ENCODE results near the gene F13B.
"Not testable (repeated sequence)": the region's sequence is repeated elsewhere in the genome, so short reads cannot be mapped to it uniquely, and the experiment has no call there.

F13B gene

DNA sequence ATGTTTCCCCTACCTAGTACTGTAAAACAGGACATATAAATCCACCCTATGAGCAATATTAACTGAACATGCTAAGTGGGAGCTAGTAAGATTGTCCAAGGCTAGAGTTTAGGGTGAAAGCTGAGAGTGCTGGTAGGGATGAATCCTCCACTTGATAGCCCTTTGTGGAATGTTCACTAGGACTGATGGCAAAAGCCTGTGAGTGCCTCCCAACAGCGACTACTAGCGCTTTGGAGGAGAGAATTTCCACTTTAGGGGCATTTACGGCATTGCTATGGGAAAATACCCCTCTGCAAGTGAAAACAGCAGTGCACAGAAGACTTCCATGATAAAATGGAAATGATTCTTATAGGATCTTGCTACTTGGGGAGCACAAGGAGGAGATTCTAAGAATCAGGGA lies 53.8 kb downstream of the F13B start:
- no peak for DNase-seq (ENCODE audit: low spot score)
- in situ Hi-C loops (cut with MboI; ENCODE audit: low sequenced_read_pairs, unreplicated experiment), result no loop called here
- TF ChIP-seq, protein P1, sequence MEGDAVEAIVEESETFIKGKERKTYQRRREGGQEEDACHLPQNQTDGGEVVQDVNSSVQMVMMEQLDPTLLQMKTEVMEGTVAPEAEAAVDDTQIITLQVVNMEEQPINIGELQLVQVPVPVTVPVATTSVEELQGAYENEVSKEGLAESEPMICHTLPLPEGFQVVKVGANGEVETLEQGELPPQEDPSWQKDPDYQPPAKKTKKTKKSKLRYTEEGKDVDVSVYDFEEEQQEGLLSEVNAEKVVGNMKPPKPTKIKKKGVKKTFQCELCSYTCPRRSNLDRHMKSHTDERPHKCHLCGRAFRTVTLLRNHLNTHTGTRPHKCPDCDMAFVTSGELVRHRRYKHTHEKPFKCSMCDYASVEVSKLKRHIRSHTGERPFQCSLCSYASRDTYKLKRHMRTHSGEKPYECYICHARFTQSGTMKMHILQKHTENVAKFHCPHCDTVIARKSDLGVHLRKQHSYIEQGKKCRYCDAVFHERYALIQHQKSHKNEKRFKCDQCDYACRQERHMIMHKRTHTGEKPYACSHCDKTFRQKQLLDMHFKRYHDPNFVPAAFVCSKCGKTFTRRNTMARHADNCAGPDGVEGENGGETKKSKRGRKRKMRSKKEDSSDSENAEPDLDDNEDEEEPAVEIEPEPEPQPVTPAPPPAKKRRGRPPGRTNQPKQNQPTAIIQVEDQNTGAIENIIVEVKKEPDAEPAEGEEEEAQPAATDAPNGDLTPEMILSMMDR (IDR thresholded peaks at IDR 0.05; ENCODE audit: borderline replicate concordance, control extremely low read depth, extremely low read depth, insufficient read depth, missing control alignments), result no peak

DNA sequence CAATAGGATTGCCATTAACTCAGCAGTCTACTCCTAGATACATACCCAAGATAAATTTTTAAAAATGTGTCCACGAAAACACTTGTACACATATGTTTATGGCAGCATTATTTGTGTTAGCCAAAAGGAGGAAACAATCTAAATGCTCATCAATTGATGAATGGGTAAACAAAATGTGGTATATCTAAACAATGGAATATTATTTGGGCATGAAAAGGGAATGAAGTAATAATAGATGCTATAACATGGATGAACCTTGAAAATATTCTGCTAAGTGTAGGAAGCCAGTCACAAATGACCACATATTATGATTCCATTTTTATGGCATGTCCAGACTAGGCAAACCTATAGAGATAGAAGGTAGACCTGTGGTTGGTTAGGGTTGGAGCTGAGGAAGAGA lies 55.4 kb downstream of the F13B start:
- no peak for DNase-seq (ENCODE audit: low spot score)
- in situ Hi-C loops (cut with MboI; ENCODE audit: low sequenced_read_pairs, unreplicated experiment), result no loop called here
- TF ChIP-seq, protein P1 (IDR thresholded peaks at IDR 0.05; ENCODE audit: borderline replicate concordance, control extremely low read depth, extremely low read depth, insufficient read depth, missing control alignments), result no peak

GRCh38 chr1:197008861-197009260 lies 58.2 kb downstream of the F13B start:
- DNase-seq (ENCODE audit: low spot score), result no peak
- in situ Hi-C loops (cut with MboI; ENCODE audit: low sequenced_read_pairs, unreplicated experiment), result no loop called here
- TF ChIP-seq, protein P1 (IDR thresholded peaks at IDR 0.05; ENCODE audit: borderline replicate concordance, control extremely low read depth, extremely low read depth, insufficient read depth, missing control alignments), result no peak

DNA sequence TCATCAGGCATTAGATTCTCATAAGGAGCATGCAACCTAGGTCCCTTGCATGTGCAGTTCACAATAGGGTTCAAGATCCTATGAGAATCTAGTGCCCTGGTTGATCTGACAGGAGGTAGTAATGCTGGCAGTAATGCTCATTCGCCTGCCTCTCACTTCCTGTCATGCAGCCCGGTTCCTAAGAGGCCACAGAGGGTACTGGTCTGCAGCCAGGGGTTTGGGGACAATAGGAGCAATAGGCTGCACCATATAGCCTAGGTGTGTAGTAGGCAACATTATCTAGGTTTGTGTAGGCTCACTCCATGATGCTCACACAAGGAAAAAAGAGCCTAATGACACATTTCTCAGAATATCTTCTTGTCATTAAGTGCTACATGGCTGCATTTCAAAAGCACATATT lies 63.9 kb downstream of the F13B start:
- in situ Hi-C loops (cut with MboI; ENCODE audit: low sequenced_read_pairs, unreplicated experiment), result no loop called here
- TF ChIP-seq, protein P1 (IDR thresholded peaks at IDR 0.05; ENCODE audit: borderline replicate concordance, control extremely low read depth, extremely low read depth, insufficient read depth, missing control alignments), result no peak
- no peak for DNase-seq (ENCODE audit: low spot score)

- in situ Hi-C loops (cut with MboI; ENCODE audit: low sequenced_read_pairs, unreplicated experiment), result no loop called here
- TF ChIP-seq, protein P1 (IDR thresholded peaks at IDR 0.05; ENCODE audit: borderline replicate concordance, control extremely low read depth, extremely low read depth, insufficient read depth, missing control alignments), result no peak
- no peak for DNase-seq (ENCODE audit: low spot score)
Measured at GRCh38 chr1:197001828-197002227, 65.2 kb downstream of the F13B start.

GRCh38 chr1:196997423-196997822 lies 69.6 kb downstream of the F13B start:
- DNase-seq (ENCODE audit: low spot score), result no peak
- in situ Hi-C loops (cut with MboI; ENCODE audit: low sequenced_read_pairs, unreplicated experiment), result no loop called here
- TF ChIP-seq, protein P1 (IDR thresholded peaks at IDR 0.05; ENCODE audit: borderline replicate concordance, control extremely low read depth, extremely low read depth, insufficient read depth, missing control alignments), result no peak

DNA sequence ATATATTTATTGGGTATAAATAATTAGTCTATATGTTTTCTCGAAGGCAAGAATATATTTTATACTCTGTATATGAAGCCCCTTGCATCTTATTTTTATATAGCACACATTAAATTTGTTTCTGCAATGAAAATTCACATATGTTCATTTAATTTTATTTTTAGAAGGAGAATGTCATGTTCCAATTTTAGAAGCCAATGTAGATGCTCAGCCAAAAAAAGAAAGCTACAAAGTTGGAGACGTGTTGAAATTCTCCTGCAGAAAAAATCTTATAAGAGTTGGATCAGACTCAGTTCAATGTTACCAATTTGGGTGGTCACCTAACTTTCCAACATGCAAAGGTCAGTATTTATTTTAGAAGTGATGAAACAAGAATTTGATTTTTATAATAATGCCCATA lies 73.1 kb downstream of the F13B start:
- DNase-seq (ENCODE audit: low spot score), result no peak
- TF ChIP-seq, protein P1 (IDR thresholded peaks at IDR 0.05; ENCODE audit: borderline replicate concordance, control extremely low read depth, extremely low read depth, insufficient read depth, missing control alignments), result no peak
- in situ Hi-C loops (cut with MboI; ENCODE audit: low sequenced_read_pairs, unreplicated experiment), result no loop called here

- DNase-seq (ENCODE audit: low spot score); in situ Hi-C loops (cut with MboI; ENCODE audit: low sequenced_read_pairs, unreplicated experiment): not testable (repeated sequence)
Measured at GRCh38 chr1:196991919-196992651, 75.0 kb downstream of the F13B start.

All from GM13976 (cell line).